Stimulated activated effector memory CD8-positive, alpha-beta T cell treated with anti-CD3 and anti-CD28 coated beads, Interleukin-12 subunit alpha, Interleukin-12 subunit beta, amount 100 ng/mL, for 72 hours (primary cell): ENCODE measurements around the gene DMD.
"Not testable (repeated sequence)": the region's sequence is repeated elsewhere in the genome, so short reads cannot be mapped to it uniquely, and the experiment has no call there.

ENCODE experiments used
- ATAC-seq: fragments of 150-1000 bp; cut with Tn5 transposase; 2 replicates; pipeline ENCODE4 v1.10.0; 2021
- DNase-seq, 2 donors: peaks; one replicate each; pipeline ENCODE4 v3.0.0; 2021 to 2022; ENCODE audit warnings: low spot score in 2 of 2
- H3K27ac Mint-ChIP-seq: one replicate; pipeline ENCODE4 v1.8.0; 2022; ENCODE audit warnings: mild to moderate bottlenecking, mixed read lengths
- H3K36me3 Mint-ChIP-seq: one replicate; pipeline ENCODE4 v1.8.0; 2022; ENCODE audit warnings: mild to moderate bottlenecking, mixed read lengths
- H3K4me1 Mint-ChIP-seq: one replicate; pipeline ENCODE4 v1.8.0; 2022; ENCODE audit warnings: mixed read lengths
- H3K4me3 Mint-ChIP-seq: one replicate; pipeline ENCODE4 v1.8.0; 2022; ENCODE audit warnings: mild to moderate bottlenecking, mixed read lengths
- H3K9me3 Mint-ChIP-seq: one replicate; pipeline ENCODE4 v1.8.0; 2022; ENCODE audit warnings: mixed read lengths

Gene DMD

DNA sequence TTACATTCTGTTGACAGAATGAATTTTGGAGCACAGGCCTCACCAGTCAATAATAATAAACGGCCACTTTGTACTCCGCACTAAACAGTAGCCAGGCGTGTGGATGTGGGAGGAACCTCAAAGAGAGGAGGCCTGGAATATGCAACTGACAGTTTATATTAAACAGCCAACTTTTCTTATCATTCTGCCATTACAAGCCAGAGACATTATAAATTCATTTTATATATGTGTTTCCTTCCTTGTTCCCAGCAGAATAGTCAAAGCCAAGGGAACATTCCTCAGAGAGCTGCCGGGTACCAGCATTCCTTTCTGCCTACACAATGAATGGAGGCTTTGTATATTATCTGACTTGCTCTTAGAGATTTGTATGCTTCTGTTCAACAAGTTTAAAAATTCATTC, 1703.0 kb downstream of the DMD start:
- DNase-seq (no peak), ATAC-seq (no peak)
- H3K4me1 Mint-ChIP-seq: no peaks in the 10 kb centered on the region
- no peak overlapping the region for H3K4me3 Mint-ChIP-seq
- peaks cover 4% of the 10 kb centered on the region for H3K9me3 Mint-ChIP-seq
- no peak overlapping the region for H3K27ac Mint-ChIP-seq
- no peaks in the 10 kb centered on the region for H3K36me3 Mint-ChIP-seq

DNA sequence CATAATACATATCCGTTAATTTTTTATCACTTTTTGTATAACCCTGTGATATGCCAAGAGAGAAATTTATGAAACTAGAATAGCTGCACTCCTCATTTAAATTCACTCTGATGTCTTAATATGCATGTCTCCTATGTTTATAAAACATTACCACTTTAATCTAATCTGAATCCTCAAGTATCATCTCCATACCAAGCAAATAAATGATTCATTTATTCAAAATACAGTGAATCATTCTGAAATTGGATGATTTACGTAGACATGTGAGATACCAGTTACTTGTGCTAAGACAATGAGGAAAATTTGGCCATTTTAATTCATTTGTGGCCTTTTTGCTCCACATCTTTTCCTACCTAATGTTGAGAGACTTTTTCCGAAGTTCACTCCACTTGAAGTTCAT, 1704.4 kb downstream of the DMD start:
- no peak for ATAC-seq
- no peaks in the 10 kb centered on the region for H3K36me3 Mint-ChIP-seq

DNA sequence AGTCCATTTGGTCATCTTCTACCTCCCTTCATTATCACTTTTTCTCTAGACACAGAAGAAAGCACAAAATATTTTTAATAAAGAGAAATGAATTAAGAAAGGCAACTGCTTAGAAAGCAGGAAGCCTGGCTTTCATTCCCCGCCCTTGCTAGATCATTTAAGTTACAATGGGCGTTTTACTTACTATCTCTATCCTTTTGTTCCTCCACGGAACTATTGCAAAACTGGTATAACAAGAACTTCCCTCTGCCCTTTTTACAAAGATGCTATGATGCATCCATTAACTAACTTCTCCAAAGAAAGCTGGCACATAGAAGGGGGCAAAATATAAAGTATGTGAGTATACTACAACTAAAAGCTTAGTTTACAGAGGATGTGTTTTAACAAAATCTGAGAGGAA, 1705.0 kb downstream of the DMD start:
- H3K36me3 Mint-ChIP-seq: no peaks in the 10 kb centered on the region
- peaks cover 4% of the 10 kb centered on the region for H3K9me3 Mint-ChIP-seq
- H3K27ac Mint-ChIP-seq: no peak overlapping the region
- no peak for DNase-seq
- no peak for ATAC-seq
- H3K4me3 Mint-ChIP-seq: no peak overlapping the region
- no peaks in the 10 kb centered on the region for H3K4me1 Mint-ChIP-seq

More for the DNA sequence above, 1704.4 kb downstream of the DMD start:
- H3K4me1 Mint-ChIP-seq: no peaks in the 10 kb centered on the region
- no peak overlapping the region for H3K27ac Mint-ChIP-seq
- no peak for DNase-seq
- H3K4me3 Mint-ChIP-seq: no peak overlapping the region
- H3K9me3 Mint-ChIP-seq: peaks cover 4% of the 10 kb centered on the region

DNA sequence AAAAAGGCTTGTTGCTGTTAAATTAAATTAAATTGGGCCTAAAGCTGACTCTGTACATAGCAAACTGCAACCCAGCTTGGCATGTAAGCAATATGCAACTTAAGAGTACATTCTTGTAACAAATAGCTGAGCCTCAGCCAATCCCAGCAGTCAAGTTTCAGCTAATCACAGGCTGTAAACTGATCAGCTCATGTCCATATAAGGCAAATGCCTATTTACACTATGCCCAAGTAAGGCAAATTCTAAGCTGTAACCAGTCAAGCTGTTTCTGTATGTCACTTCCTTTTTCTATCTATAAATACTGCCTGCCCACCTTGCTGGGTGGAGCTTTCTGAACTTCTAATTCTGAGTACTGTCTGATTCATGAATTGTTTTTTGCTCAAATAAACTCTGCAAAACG, 1710.4 kb downstream of the DMD start:
- Mint-ChIP-seq H3K4me1 (no peaks in the 10 kb centered on the region), H3K27ac (no peak overlapping the region), H3K4me3 (no peak overlapping the region), H3K36me3 (no peaks in the 10 kb centered on the region), H3K9me3 (peaks cover 10% of the 10 kb centered on the region)
- no peak for DNase-seq
- ATAC-seq: no peak

DNA sequence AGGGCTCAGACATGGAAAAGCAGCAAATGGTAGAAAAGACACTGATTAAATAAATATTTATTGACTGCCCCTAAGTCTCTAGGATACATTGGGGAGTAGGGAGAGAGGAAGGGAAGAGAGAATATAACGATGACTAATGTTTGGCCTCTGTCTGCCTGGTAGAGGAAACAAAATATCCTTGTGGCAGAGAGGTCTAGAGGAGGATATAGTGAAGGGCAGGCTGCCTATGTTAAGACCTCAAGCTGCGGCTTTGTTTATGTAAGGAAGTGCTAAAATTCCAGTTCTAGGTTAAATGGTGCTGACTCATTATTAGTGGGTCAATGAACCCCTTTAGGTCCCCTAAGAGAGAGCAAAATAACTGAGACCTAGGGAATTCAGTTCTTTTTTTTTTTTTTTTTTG, 1712.2 kb downstream of the DMD start:
- ATAC-seq: no peak
- DNase-seq: no peak
- Mint-ChIP-seq H3K4me1 (no peaks in the 10 kb centered on the region), H3K27ac (no peak overlapping the region), H3K4me3 (no peak overlapping the region), H3K36me3 (no peaks in the 10 kb centered on the region), H3K9me3 (peaks cover 10% of the 10 kb centered on the region)

DNA sequence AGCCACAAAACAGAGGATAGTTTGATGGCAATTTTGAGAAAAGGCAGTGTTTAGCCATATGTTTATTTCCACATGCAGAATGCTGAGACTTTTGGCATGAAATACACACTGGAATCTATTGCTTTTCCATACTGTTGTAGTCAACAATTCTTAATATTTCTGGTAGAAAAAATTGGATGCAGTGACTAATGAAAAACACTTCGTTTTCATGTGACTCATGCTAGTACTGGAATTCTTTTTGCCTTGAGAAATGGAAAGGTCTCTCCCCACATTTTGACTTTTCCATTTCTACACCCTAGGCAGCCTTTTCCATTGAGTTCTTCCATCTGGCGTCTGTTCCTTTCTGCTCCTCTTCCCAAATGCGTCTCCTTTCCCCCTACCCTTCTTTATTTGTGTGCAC, 1714.3 kb downstream of the DMD start:
- H3K4me1 Mint-ChIP-seq: no peaks in the 10 kb centered on the region
- DNase-seq (no peak), ATAC-seq (no peak)
- H3K9me3 Mint-ChIP-seq: peaks cover 6% of the 10 kb centered on the region
- no peak overlapping the region for H3K27ac Mint-ChIP-seq
- no peaks in the 10 kb centered on the region for H3K36me3 Mint-ChIP-seq
- H3K4me3 Mint-ChIP-seq: no peak overlapping the region

DNA sequence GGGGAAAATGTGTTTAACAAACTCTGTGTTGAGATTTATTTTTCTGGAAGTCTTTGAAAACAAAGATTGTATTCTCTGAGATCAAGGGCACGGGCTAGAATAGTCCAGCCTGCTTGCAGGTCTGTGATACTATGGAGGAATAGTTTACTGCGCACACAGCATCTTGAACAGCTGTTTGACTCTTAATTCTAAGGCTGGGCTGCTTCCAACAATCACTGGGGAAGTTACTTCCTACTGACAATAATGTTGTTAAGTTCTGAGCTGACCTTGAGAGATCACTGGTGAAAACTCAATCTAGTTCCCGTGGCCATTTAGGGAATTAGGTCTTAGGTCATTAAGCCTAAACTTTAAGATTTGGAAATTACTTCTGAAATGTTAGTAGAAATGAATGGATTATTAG, 1723.4 kb downstream of the DMD start:
- DNase-seq (no peak), ATAC-seq (no peak)
- Mint-ChIP-seq H3K9me3 (peaks cover 4% of the 10 kb centered on the region), H3K4me3 (no peak overlapping the region), H3K4me1 (no peaks in the 10 kb centered on the region), H3K36me3 (no peaks in the 10 kb centered on the region), H3K27ac (no peak overlapping the region)

DNA sequence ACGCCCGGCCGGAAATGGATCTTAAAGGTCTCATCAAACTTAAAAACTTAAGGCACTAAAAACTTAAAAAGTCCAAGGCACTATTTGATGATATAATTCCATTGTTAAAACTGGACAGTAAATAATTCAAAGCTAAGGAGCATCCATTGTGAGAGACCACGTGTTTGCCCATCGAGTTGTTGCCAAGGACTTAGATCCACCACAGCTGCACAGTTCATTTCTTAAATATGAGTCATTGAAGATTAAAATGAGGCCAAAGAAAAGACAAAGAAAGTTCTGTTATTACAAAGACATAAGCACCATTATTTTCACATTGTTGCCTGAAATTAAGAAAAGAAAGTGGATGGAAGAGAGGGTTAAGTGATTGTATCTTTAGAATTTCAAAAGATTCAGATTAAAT, 1728.0 kb downstream of the DMD start:
- ATAC-seq (no peak), DNase-seq (no peak)
- no peak overlapping the region for H3K4me3 Mint-ChIP-seq
- no peaks in the 10 kb centered on the region for H3K36me3 Mint-ChIP-seq
- no peak overlapping the region for H3K27ac Mint-ChIP-seq
- H3K9me3 Mint-ChIP-seq: peaks cover 10% of the 10 kb centered on the region
- H3K4me1 Mint-ChIP-seq: no peaks in the 10 kb centered on the region

DNA sequence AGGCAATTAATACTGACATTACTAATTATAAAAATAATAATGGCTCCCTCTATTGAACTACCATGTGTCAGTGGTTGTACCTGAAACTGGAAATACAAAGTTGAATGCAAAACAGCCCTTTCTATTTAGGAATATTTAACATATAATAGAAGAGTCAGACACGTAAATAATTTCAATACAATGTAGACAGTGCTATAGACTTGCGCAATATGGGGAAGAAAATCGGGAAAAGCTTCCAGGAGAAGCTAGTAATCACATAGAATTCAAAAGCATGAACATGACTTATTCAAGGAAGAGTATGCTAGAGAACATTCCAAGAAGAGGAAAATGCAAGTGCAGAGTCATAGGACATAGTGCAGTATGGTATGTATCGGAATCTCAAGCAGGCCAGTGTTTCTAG, 1730.7 kb downstream of the DMD start:
- Mint-ChIP-seq H3K4me3 (no peak overlapping the region), H3K27ac (no peak overlapping the region), H3K9me3 (peaks cover 13% of the 10 kb centered on the region), H3K36me3 (no peaks in the 10 kb centered on the region), H3K4me1 (no peaks in the 10 kb centered on the region)
- no peak for ATAC-seq
- no peak for DNase-seq

DNA sequence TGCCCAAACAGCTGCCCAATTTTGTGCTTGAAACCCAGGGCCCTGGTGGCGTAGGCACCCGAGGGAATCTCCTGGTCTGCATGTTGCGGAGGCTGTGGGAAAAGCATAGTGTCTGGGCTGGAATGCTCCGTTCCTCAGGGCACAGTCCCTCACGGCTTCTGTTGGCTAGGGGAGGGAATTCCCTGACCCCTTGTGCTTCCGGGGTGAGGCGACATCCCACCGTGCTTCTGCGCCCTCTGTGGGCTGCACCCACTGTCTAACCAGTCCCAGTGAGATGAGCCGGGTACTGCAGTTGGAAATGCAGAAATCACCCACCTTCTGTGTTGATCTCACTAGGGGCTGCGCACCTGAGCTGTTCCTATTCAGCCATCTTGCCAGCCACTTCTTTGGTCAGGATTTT, 1740.1 kb downstream of the DMD start:
- Mint-ChIP-seq H3K9me3 (peaks cover 3% of the 10 kb centered on the region), H3K36me3 (no peaks in the 10 kb centered on the region), H3K27ac (no peak overlapping the region), H3K4me1 (no peaks in the 10 kb centered on the region), H3K4me3 (no peak overlapping the region)
- ATAC-seq (no peak), DNase-seq (no peak)

DNA sequence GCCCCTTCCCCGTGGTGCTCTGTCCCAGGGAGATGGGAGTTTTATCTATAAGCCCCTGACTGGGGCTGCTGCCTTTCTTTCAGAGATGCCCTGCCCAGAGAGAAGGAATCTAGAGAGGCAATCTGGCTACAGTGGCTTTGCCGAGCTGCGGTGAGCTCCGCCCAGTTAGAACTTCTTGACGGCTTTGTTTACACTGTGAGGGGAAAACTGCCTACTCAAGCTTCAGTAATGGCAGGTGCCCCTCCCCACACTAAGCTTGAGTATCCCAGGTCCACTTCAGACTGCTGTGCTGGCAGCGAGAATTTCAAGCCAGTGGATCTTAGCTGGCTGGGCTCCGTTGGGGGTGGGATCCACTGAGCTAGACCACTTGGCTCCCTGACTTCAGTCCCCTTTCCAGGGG, 1740.6 kb downstream of the DMD start:
- not testable (repeated sequence) for H3K9me3 Mint-ChIP-seq, H3K4me3 Mint-ChIP-seq, ATAC-seq, DNase-seq, H3K36me3 Mint-ChIP-seq, H3K27ac Mint-ChIP-seq, H3K4me1 Mint-ChIP-seq

DNA sequence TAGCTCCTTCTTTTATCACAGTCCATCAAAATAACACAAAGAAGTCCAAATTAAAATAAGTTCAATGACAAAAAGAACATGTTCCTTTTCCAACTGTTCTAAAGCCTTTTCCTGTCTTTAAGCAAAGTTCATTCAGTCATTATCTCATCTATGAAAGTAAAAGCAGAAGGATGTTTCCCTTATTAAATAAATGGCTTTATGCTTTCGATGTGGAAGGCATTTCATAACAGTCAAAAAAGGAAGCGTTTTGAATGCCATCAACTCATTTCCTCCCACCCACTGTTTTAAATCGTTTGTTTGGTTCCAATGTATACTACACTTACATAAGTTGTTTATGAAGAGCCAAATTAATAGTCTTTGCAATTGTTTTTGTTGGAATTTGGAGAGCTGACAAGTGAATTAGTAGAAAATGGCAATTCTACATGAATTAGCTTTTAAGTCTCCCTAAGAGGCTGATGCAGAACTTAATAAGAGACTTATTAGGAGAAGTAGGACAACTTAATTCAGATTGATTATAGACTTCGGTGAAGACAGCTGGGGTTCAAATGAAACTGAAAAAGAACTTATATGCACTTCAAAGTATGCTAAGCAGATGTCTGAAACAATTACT, 1746.9 kb downstream of the DMD start:
- Mint-ChIP-seq H3K9me3 (peaks cover 3% of the 10 kb centered on the region), H3K27ac (no peak overlapping the region), H3K36me3 (no peaks in the 10 kb centered on the region), H3K4me3 (no peak overlapping the region), H3K4me1 (no peaks in the 10 kb centered on the region)
- no peak for DNase-seq
- ATAC-seq: no peak

DNA sequence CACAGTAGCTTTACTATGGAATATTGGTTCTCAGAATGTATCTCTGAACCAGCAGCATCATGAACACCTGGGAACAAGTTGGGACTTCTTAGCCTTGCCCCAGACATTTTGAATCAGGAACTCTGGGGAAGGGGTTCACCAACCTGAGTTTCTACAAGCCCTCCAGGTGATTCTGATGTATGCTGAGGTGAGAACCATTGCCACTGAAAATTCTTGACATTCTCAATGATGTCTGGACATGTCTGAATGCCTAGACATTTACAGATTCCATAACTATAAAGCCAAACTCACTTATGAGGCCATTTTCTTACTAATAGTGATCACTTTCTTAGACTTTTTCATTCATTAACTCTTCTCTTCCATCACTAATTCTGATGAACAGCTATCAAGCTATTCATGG, 1750.1 kb downstream of the DMD start:
- ATAC-seq: no peak
- Mint-ChIP-seq H3K9me3 (no peaks in the 10 kb centered on the region), H3K27ac (no peak overlapping the region), H3K4me1 (no peaks in the 10 kb centered on the region), H3K4me3 (no peak overlapping the region), H3K36me3 (no peaks in the 10 kb centered on the region)
- no peak for DNase-seq

DNA sequence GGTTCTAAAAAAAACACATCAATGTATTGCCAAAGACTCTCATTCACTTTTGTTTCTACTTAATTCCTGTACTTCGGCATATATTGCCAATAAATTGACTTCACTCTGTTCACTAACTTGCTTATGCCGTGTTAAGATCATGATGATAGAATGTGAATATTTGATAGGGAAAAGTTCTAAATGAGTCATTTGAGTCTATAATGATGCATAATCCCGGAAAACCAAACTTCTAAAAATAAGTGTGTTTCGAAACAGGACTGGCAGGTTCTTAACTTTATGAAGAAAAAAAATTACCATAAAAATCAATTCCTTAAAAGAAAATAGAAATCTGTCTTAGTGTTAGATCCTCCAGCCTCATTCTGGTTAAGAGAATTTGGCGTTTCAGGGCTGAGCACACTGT, 1752.0 kb downstream of the DMD start:
- H3K36me3 Mint-ChIP-seq: no peaks in the 10 kb centered on the region
- DNase-seq (no peak), ATAC-seq (no peak)
- H3K4me3 Mint-ChIP-seq: no peak overlapping the region
- no peaks in the 10 kb centered on the region for H3K4me1 Mint-ChIP-seq
- no peaks in the 10 kb centered on the region for H3K9me3 Mint-ChIP-seq
- H3K27ac Mint-ChIP-seq: no peak overlapping the region

DNA sequence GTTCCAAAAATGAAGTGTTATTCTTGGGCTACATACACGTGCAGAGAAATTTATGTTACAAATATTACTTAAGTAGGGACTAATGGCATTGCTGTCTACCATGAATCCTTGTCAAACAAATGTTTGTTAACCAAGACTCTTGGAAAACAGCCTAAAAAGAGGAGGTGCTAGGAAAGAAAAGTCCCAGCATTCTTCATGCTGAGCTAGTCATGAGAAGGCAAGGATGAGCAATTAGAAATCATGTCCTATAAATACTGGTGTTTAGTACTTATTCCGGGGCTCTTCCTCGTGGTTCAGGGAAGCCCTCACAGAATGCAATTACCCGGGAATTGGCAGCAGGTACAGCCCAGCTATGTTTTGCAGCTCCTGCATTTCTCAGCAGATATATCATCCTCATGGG, 1761.4 kb downstream of the DMD start:
- Mint-ChIP-seq H3K27ac (no peak overlapping the region), H3K4me1 (no peaks in the 10 kb centered on the region), H3K36me3 (peaks cover 5% of the 10 kb centered on the region), H3K4me3 (no peak overlapping the region), H3K9me3 (peaks cover 3% of the 10 kb centered on the region)
- DNase-seq (no peak), ATAC-seq (no peak)

DNA sequence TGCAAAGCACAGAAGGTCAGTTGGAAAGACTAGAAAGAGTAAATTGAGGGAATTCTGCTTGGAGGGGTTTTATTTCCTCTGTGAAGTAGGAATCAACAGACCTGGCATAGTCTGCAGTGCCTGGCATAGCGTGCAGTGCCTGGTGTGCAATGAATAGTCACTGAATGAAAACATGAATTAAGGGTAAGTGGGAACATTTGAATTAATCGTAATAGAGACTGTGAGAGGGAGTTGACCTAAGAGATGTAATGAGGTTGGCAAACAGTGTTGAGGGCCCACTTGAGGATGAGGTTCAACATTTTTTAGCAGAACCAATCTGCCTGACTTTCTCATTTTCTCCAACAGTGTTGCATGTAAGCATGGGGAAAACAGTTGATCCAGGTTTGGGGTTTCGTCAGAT, 1762.3 kb downstream of the DMD start:
- Mint-ChIP-seq H3K36me3 (peaks cover 5% of the 10 kb centered on the region), H3K4me3 (no peak overlapping the region), H3K4me1 (no peaks in the 10 kb centered on the region), H3K27ac (no peak overlapping the region), H3K9me3 (peaks cover 3% of the 10 kb centered on the region)
- no peak for ATAC-seq
- no peak for DNase-seq

DNA sequence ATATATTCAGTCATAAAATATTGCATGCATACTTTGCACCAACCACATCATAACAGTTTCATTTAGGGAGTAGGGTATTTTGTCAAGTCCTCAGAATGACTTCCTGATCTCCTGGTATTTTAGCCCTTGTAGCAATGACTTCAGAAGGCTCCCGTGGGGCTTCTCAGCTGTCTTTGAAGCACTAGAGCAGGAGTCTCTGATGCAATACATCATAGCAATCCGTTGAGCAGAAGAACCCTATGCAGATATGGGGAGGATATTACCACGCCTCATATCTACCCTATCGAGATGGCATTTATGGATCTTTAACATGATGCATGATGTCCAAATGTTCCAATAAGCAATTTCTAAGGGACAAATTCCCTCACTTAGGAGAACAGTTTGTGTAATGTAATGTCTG, 1765.8 kb downstream of the DMD start:
- Mint-ChIP-seq H3K27ac (no peak overlapping the region), H3K4me3 (no peak overlapping the region)
- no peak for DNase-seq

More for the DNA sequence above, 1765.8 kb downstream of the DMD start:
- H3K36me3 Mint-ChIP-seq: peaks cover 3% of the 10 kb centered on the region
- no peaks in the 10 kb centered on the region for H3K4me1 Mint-ChIP-seq
- peaks cover 3% of the 10 kb centered on the region for H3K9me3 Mint-ChIP-seq
- no peak for ATAC-seq
